ENCODE results near the gene YJEFN3. TPM values are rescaled to one million over a fixed set of nuclear protein-coding genes. Genes with fewer than 3 reads are reported as not detected.

The YJEFN3 gene
- total RNA-seq, 1 donor from 2014 or later = 21.6 TPM

DNA sequence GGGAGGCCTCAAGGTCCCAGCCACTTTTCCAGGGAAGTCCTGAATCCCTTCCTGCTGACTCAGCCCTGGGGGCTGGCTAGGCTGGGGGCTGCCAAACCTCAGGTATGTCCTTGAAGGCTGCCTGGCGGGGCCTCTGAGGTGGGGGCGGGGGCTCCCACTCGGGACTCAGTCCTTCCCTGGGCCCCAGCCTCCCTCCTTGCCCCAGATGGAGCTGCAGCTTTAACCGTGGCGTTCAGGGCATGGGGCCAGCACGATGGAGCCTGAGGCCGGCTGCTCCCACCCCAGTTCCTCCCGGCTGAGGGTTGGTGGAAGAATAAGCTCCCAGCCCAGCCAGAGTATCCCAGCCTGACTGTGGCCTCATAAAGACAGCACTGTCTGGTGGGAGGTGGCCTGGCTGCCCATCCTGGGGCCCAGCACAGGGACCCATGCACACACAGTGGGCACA is 21.8 kb downstream of the YJEFN3 start:
- H3K4me1 Mint-ChIP-seq (ENCODE audit: low read depth, unreplicated experiment) = peaks cover 15% of the 10 kb centered on the region
- TF ChIP-seq, protein P1, sequence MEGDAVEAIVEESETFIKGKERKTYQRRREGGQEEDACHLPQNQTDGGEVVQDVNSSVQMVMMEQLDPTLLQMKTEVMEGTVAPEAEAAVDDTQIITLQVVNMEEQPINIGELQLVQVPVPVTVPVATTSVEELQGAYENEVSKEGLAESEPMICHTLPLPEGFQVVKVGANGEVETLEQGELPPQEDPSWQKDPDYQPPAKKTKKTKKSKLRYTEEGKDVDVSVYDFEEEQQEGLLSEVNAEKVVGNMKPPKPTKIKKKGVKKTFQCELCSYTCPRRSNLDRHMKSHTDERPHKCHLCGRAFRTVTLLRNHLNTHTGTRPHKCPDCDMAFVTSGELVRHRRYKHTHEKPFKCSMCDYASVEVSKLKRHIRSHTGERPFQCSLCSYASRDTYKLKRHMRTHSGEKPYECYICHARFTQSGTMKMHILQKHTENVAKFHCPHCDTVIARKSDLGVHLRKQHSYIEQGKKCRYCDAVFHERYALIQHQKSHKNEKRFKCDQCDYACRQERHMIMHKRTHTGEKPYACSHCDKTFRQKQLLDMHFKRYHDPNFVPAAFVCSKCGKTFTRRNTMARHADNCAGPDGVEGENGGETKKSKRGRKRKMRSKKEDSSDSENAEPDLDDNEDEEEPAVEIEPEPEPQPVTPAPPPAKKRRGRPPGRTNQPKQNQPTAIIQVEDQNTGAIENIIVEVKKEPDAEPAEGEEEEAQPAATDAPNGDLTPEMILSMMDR (IDR thresholded peaks at IDR 0.05; ENCODE audit: partially characterized antibody, unreplicated experiment) = no peak
- no peak overlapping the region for H3K27ac Mint-ChIP-seq (ENCODE audit: unreplicated experiment)
- H3K9me3 Mint-ChIP-seq (ENCODE audit: unreplicated experiment) = peaks cover 7% of the 10 kb centered on the region
- H3K36me3 Mint-ChIP-seq (ENCODE audit: unreplicated experiment) = peaks cover 5% of the 10 kb centered on the region
- H3K27me3 Mint-ChIP-seq (ENCODE audit: unreplicated experiment) = peaks cover 7% of the 10 kb centered on the region
- no peak for DNase-seq
- H3K4me3 Mint-ChIP-seq (ENCODE audit: unreplicated experiment) = no peak overlapping the region

GRCh38 chr19:19550972-19551852 is 22.5 kb downstream of the YJEFN3 start:
- peaks cover 7% of the 10 kb centered on the region for H3K27me3 Mint-ChIP-seq (ENCODE audit: unreplicated experiment)
- DNase-seq = no peak

GRCh38 chr19:19551853-19552192 is 23.1 kb downstream of the YJEFN3 start:
- H3K36me3 Mint-ChIP-seq (ENCODE audit: unreplicated experiment) = peaks cover 5% of the 10 kb centered on the region
- H3K4me3 Mint-ChIP-seq (ENCODE audit: unreplicated experiment) = peak overlapping the region; percentile 20
- peaks cover 7% of the 10 kb centered on the region for H3K27me3 Mint-ChIP-seq (ENCODE audit: unreplicated experiment)
- H3K27ac Mint-ChIP-seq (ENCODE audit: unreplicated experiment) = peak overlapping the region; percentile 64
- peaks cover 11% of the 10 kb centered on the region for H3K4me1 Mint-ChIP-seq (ENCODE audit: low read depth, unreplicated experiment)
- peaks cover 7% of the 10 kb centered on the region for H3K9me3 Mint-ChIP-seq (ENCODE audit: unreplicated experiment)
- TF ChIP-seq, protein P1 (IDR thresholded peaks at IDR 0.05; ENCODE audit: partially characterized antibody, unreplicated experiment) = no peak
- no peak for DNase-seq

More at GRCh38 chr19:19550972-19551852, 22.5 kb downstream of the YJEFN3 start:
- peaks cover 14% of the 10 kb centered on the region for H3K4me1 Mint-ChIP-seq (ENCODE audit: low read depth, unreplicated experiment)
- H3K4me3 Mint-ChIP-seq (ENCODE audit: unreplicated experiment) = no peak overlapping the region
- no peak overlapping the region for H3K27ac Mint-ChIP-seq (ENCODE audit: unreplicated experiment)
- H3K36me3 Mint-ChIP-seq (ENCODE audit: unreplicated experiment) = peaks cover 5% of the 10 kb centered on the region
- peaks cover 7% of the 10 kb centered on the region for H3K9me3 Mint-ChIP-seq (ENCODE audit: unreplicated experiment)
- TF ChIP-seq, protein P1 (IDR thresholded peaks at IDR 0.05; ENCODE audit: partially characterized antibody, unreplicated experiment) = no peak

DNA sequence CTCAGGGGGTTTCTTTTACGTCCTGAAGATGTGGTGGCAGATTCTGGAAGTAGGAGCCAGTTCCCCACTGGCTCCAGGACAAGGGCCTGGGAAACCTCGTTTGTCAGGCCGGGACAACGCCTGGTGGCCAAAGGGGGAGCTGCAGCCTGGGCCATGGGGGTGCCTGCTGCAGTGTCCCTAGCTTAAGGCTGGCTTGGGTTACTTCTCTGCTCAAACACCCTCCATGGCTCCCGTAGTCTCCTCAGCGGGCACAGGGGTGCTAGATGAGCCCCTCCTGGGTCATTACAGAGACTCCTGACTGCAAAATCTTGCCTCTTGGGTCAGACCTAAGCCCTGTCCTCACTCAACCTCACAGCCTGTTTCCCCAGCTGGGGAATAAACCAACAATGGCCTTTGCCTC is 24.1 kb downstream of the YJEFN3 start:
- H3K4me3 Mint-ChIP-seq (ENCODE audit: unreplicated experiment) = no peak overlapping the region
- H3K27me3 Mint-ChIP-seq (ENCODE audit: unreplicated experiment) = peaks cover 7% of the 10 kb centered on the region
- peaks cover 11% of the 10 kb centered on the region for H3K4me1 Mint-ChIP-seq (ENCODE audit: low read depth, unreplicated experiment)
- TF ChIP-seq, protein P1 (IDR thresholded peaks at IDR 0.05; ENCODE audit: partially characterized antibody, unreplicated experiment) = peak; percentile 85
- H3K27ac Mint-ChIP-seq (ENCODE audit: unreplicated experiment) = no peak overlapping the region
- H3K9me3 Mint-ChIP-seq (ENCODE audit: unreplicated experiment) = peaks cover 7% of the 10 kb centered on the region
- peaks cover 5% of the 10 kb centered on the region for H3K36me3 Mint-ChIP-seq (ENCODE audit: unreplicated experiment)
- peak; percentile 87 for DNase-seq

- Mint-ChIP-seq H3K36me3 (ENCODE audit: unreplicated experiment) (peaks cover 5% of the 10 kb centered on the region), H3K27ac (ENCODE audit: unreplicated experiment) (no peak overlapping the region), H3K27me3 (ENCODE audit: unreplicated experiment) (peaks cover 12% of the 10 kb centered on the region), H3K4me3 (ENCODE audit: unreplicated experiment) (no peak overlapping the region), H3K4me1 (ENCODE audit: low read depth, unreplicated experiment) (peaks cover 11% of the 10 kb centered on the region), H3K9me3 (ENCODE audit: unreplicated experiment) (peaks cover 7% of the 10 kb centered on the region)
- TF ChIP-seq, protein P1 (IDR thresholded peaks at IDR 0.05; ENCODE audit: partially characterized antibody, unreplicated experiment) = no peak
- DNase-seq = no peak
Observed at GRCh38 chr19:19553670-19554069, 25.0 kb downstream of the YJEFN3 start.

Data from glutamatergic neuron (in vitro differentiated cells).